HG03025 (cell line): Measurements from ENCODE around the gene ACBD6.
"Not testable (repeated sequence)": the region's sequence is repeated elsewhere in the genome, so short reads cannot be mapped to it uniquely, and the experiment has no call there.

ENCODE experiments used
- ATAC-seq: cut with Tn5 transposase; IDR thresholded peaks from one replicate; pipeline ENCODE4 v1.9.1; 2021; ENCODE audit warnings: mild to moderate bottlenecking, moderate library complexity; ENCODE audit not compliant: unreplicated experiment, low FRiP score

Gene ACBD6

DNA sequence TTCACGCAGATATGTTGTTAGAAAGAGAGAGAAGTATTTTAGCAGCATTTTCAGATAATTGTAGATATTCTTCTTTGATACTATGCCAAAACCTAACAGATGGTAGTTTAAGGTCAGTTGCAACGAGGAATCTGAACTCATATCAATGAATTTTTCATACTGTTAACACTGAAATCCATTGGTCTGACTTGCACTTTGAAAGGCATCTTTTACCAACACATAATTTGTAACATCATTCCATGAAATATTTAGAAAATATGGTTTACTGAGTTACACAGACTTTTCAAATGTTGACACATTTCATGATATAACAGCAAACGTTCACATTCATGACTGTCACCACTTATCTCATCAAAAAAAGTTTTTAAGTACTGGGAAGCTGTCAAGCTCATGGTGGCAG, 4.6 kb downstream of the ACBD6 start:
- ATAC-seq = no peak

- ATAC-seq = no peak
These were observed 8.0 kb downstream of the ACBD6 start for GRCh38 chr1:180494370-180494769.

- no peak for ATAC-seq
These were observed 12.4 kb downstream of the ACBD6 start for GRCh38 chr1:180489976-180490375.

DNA sequence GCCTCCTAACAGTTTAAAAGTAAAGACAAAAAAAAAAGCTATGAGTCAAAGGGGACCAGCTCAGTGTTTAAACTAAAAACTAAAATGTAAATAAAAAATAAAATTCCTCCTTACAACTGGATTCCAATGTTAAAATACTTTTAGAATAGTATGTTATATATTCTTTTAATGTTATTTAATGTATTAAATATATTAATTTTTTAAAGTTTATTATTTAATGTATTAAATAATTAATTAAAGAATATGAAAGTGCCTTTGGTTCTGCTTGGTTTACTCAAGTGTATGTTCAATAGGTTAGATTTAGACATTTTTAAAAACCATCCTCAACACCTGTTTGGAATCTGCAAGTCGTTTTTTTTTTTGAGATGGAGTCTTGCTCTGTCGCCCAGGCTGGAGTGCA, 13.1 kb downstream of the ACBD6 start:
- ATAC-seq = no peak

DNA sequence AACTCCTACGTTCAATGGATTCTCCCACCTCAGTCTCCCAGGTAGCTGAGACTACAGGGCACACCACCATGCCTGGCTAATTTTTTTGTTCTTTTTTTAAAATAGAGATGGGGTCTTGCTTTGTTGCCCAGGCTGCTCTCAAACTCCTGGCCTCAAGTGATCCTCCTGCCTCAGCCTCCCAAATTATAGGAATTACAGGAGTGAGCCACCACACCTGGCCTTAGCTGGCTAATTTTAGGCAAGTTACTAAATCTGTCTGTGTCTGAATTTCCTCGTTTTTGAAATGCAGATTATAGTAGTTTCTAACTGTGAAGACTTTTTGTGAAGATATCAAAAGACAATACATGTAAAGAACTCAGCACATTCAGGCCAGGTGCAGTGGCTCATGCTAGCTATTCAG, 13.7 kb downstream of the ACBD6 start:
- ATAC-seq = no peak

GRCh38 chr1:180486092-180486491, 16.3 kb downstream of the ACBD6 start:
- ATAC-seq = no peak

GRCh38 chr1:180484490-180484889, 17.9 kb downstream of the ACBD6 start:
- ATAC-seq = no peak

- ATAC-seq = no peak
These were observed 19.7 kb downstream of the ACBD6 start for GRCh38 chr1:180482425-180483275.

DNA sequence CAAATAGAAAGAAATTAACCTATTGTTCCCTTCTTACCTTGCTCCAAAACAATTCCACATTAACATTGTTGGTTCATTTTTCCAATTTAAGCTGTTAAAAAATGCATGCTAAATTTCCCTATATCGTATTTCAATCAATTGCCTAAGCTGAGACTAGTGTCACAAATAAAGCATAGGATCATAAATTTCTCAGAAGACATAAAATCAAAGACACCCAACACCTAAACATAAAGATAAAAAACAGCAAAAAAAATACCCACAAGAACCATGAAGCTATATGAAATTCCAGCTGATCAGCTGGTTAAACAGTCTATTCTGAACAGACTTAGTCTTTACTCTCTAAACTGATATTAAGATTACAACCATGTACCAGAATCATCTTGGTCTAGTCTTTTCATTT, 32.3 kb downstream of the ACBD6 start:
- ATAC-seq = no peak

GRCh38 chr1:180468311-180468710, 34.1 kb downstream of the ACBD6 start:
- no peak for ATAC-seq

DNA sequence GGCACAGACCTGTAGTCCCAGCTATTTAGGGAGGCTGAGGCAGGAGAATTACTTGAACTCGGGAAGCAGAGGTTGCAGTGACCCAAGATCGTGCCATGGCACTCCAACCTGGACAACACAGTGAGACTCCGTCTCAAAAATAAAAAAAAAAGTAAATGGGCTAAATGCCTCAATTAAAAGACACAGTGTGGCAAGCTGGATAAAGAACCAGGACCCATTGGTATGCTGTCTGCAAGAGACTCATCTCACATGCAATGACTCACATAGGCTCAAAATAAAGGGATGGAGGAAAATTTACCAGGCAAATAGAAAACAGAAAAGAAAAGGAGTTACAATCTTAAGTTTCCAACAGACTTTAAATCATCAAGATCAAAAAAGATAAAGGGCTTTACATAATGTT, 40.3 kb downstream of the ACBD6 start:
- ATAC-seq = no peak

DNA sequence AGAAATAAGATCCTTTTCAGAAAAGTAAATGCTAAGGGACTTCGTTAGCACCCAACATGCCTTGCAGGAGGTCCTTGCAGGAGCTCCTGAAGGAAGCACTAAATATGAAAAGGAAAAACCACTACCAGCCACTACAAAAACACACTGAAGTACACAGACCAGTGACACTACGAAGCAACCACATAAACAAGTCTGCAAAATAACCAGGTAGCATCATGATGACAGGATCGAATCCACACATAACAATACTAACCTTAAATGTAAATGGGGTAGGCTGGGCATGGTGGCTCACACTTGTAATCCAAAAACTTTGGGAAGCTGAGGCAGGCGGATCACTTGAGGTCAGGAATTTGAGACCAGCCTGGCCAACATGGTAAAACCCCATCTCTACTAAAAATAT, 40.7 kb downstream of the ACBD6 start:
- not testable (repeated sequence) for ATAC-seq

DNA sequence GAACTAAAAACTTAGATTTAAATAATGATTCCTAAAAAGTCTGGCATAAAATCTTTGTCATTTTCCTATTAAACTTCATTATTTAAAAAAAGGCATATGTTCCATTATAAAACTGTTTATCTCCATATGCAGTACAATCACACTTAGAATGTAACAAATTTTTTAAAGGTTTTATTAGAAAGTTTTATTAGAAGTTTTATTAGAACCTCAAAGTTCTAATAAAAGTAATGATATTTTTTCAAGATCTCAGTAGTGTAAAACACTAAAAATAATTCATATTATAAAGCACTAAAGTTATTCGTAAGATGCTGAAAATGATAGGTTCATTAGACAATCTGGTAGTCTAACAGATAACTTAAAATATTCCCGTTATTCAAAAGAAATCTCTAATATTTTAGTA, 43.6 kb downstream of the ACBD6 start:
- ATAC-seq = no peak

GRCh38 chr1:180456191-180456590, 46.2 kb downstream of the ACBD6 start:
- no peak for ATAC-seq

DNA sequence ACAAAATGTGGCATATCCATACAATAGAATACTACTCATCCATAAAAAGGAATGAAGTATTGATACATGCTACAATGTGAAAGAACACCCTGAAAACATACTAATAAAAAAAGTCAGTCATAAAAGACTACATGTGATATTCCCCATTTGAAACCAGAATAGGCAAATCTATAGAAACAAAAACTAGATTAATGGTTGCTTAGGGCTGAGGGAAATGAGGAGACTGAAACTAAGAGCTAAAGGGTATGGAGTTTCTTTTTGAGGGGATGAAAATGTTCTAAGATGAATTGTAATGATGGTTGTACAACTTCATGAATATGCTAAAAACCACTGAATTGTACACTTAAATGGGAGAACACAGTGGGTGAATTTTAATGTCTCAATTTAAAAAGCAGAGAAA, 50.9 kb downstream of the ACBD6 start:
- no peak for ATAC-seq

DNA sequence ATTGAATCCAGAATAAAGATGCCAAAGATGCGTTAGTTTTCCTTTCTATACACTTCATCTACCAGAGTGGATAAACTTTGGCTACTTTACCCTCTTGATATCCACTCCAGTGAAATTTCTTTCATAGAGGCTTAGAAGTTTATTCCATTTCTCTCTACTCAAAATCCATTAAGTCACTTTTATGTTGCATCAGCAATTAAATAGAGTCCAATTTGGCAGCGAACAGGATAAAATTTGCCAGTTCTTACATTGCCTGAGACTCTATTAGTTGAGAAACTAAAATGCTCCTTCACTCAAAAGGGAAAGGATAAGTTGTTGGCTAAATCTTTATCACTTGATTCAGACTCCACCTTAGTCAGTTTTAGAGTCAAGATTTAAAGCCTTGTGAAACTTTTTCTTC, 57.9 kb downstream of the ACBD6 start:
- no peak for ATAC-seq

DNA sequence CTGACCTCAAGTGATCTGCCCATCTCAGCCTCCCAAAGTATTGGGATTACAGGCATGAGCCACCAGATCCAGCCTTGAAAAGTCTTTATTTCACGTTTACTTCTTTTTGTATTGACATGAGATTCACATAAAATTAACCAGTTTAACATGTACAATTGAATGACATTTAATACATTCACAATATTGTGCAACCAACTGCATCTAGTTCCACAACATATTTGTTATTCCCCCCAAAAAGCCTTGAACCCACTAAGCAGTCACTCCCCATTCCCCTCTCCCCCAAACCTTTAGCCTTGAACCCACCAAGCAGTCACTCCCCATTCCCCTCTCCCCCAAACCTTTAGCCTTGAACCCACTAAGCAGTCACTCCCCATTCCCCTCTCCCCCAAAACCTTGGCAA, 62.0 kb downstream of the ACBD6 start:
- ATAC-seq = no peak

DNA sequence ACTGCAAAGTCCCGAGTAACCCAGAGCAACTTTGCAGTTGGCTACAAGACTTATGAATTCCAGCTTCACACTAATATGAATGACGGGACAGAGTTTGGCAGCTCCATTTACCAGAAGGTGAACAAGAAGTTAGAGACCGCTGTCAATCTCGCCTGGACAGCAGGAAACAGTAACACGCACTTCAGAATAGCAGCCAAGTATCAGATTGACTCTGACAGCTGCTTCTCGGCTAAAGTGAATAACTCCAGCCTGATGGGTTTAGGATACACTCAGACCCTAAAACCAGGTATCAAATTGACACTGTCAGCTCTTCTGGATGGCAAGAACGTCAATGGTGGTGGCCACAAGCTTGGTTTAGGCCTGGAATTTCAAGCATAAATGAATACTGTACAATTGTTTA, 66.8 kb downstream of the ACBD6 start:
- no peak for ATAC-seq

DNA sequence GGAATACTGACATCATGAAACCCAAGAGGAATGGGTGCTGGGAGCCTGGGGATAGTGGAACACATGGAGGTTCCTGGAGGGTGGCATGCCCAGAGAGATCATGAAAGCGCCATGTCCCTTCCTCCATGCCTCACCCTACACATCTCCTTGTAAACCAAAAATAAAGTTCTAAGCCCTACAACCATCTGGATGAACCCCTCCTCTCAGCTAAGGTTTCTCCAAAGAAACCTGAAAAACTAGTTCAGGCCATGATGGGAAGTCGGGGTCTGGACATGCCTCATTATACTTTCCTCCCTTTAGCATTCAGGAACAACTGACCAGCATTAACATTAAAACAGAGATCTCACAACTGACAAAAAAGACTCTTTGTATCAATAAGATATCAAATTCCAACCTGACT, 68.5 kb downstream of the ACBD6 start:
- no peak for ATAC-seq

DNA sequence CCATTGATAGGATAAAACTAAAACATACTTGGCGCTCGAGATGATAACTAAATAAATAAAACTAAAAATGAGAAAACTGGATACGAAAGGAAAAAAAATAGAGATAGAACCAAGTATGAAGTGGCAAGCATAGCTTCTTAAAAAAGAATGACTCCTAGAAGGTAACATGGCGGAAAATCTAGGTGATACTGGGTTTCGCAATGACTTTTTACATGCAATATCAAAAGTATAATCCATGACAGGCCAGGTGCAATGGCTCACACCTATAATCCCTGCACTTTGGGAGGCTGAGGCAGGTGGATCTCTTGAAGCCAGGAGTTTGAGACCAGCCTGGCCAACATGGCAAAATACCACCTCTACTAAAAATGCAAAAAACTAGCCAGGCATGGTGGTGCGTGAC, 70.7 kb downstream of the ACBD6 start:
- ATAC-seq = no peak

DNA sequence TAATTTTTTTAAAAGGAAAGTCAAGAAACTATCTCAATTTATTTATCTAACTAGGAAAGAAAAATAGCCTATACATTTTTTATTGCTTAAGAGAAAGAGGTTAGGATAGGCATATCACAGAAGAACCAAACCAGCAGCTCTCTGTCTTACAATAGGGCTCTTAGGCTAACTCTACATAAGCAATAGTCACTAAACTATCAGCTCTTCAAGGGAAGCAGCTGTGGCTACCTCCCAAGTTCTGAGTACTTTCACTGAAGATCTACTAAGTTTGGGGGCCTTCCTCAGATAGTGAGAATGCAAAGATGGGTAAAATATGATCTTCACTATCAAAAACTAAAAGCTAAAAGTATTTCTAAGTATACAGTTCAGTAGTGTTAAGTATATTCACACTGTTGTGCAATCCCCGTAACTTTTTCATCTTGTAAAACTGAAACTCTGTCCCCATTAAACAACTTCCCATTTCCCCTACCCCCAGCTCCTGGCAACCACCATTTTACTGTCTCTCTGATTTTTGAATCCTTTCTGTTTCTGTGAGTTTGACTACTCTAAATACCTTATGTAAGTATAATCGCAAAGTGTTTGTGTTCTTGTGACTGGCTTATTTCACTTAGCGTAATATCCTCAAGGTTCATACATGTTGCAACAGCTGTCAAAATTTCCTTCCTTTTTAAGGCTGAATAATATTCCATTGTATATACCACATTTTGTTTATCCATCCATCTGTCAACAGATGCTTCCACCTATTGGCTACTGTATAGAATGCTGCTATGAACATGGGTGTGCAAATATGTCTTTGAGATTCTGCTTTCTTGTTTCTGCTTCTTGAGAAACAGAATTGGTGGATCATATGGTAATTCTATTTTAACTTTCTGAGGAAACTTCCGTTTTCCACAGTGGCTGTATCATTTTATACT, 73.3 kb downstream of the ACBD6 start:
- ATAC-seq = no peak

GRCh38 chr1:180425952-180426351, 76.4 kb downstream of the ACBD6 start:
- no peak for ATAC-seq
